ENCODE results near the gene FLCN.
A peak's percentile ranks its signal among the peaks of the same experiment; 100 is the strongest.
"Not testable (repeated sequence)": the region's sequence is repeated elsewhere in the genome, so short reads cannot be mapped to it uniquely, and the experiment has no call there.

FLCN gene

GRCh38 chr17:17186551-17187505, 50.1 kb downstream of the FLCN start:
- Histone ChIP-seq H3K36me3 (peaks cover 11% of the 10 kb centered on the region), H3K4me1 (ENCODE audit: control insufficient read depth in 1 of 2, insufficient read depth in 1 of 2, low read depth in 1 of 2, low read length in 1 of 2) (peaks cover 55% of the 10 kb centered on the region in 2 experiments), H3K4me3 (ENCODE audit: low read depth in 1 of 2, low read length in 1 of 2) (no peak overlapping the region), H3K27me3 (no peaks in the 10 kb centered on the region), H3K9me3 (no peaks in the 10 kb centered on the region), H3K27ac (peak overlapping the region; percentile 86)
- no peak for TF ChIP-seq CTCF (IDR thresholded peaks at IDR 0.05)

GRCh38 chr17:17186051-17186450, 50.9 kb downstream of the FLCN start:
- Histone ChIP-seq H3K4me3 (ENCODE audit: low read depth in 1 of 2, low read length in 1 of 2) (no peak overlapping the region), H3K9me3 (no peaks in the 10 kb centered on the region), H3K27me3 (no peaks in the 10 kb centered on the region), H3K4me1 (ENCODE audit: control insufficient read depth in 1 of 2, insufficient read depth in 1 of 2, low read depth in 1 of 2, low read length in 1 of 2) (peaks cover 55% of the 10 kb centered on the region in 2 experiments), H3K36me3 (peaks cover 19% of the 10 kb centered on the region), H3K27ac (peak overlapping the region; percentile 86)
- TF ChIP-seq CTCF (IDR thresholded peaks at IDR 0.05), result no peak

- peaks cover 55% of the 10 kb centered on the region in 2 experiments for H3K4me1 ChIP-seq (ENCODE audit: control insufficient read depth in 1 of 2, insufficient read depth in 1 of 2, low read depth in 1 of 2, low read length in 1 of 2)
- H3K9me3 ChIP-seq, H3K27me3 ChIP-seq: not testable (repeated sequence)
- peak overlapping the region in 1 of 2 experiments; percentile 27 for H3K4me3 ChIP-seq (ENCODE audit: low read depth in 1 of 2, low read length in 1 of 2)
- H3K36me3 ChIP-seq, result peaks cover 27% of the 10 kb centered on the region
- peak overlapping the region; percentile 86 for H3K27ac ChIP-seq
These were observed 51.8 kb downstream of the FLCN start for GRCh38 chr17:17184985-17185757.

DNA sequence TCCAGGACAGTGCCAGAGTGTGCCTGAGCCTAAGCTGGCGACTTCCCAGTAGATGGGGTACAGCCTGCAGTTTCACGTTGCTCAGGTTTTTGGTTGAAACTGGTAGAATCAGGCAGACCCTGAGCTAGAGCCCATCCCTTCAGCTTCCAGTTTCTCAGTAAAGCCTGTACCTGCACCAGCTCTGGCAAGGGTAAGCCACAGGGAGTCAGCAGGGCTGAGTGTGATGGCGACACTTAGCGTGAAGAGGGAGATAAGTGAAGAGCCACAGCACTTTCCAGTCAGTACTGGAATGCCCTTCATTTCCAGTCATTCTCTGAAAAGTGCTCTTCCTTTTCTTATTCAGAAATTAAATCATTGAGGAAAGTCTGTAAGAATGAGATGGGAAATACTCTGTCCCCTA, 53.2 kb downstream of the FLCN start:
- Histone ChIP-seq H3K27ac (peak overlapping the region; percentile 86), H3K36me3 (peaks cover 40% of the 10 kb centered on the region), H3K4me3 (ENCODE audit: low read depth in 1 of 2, low read length in 1 of 2) (no peak overlapping the region), H3K9me3 (no peaks in the 10 kb centered on the region), H3K27me3 (no peaks in the 10 kb centered on the region), H3K4me1 (ENCODE audit: control insufficient read depth in 1 of 2, insufficient read depth in 1 of 2, low read depth in 1 of 2, low read length in 1 of 2) (peaks cover 55% of the 10 kb centered on the region in 2 experiments)
- no peak for TF ChIP-seq CTCF (IDR thresholded peaks at IDR 0.05)

- Histone ChIP-seq H3K36me3 (peaks cover 50% of the 10 kb centered on the region), H3K9me3 (no peaks in the 10 kb centered on the region), H3K27ac (no peak overlapping the region), H3K27me3 (no peaks in the 10 kb centered on the region), H3K4me3 (ENCODE audit: low read depth in 1 of 2, low read length in 1 of 2) (no peak overlapping the region), H3K4me1 (ENCODE audit: control insufficient read depth in 1 of 2, insufficient read depth in 1 of 2, low read depth in 1 of 2, low read length in 1 of 2) (peaks cover 53 to 54% of the 10 kb centered on the region in 2 experiments)
- TF ChIP-seq CTCF (IDR thresholded peaks at IDR 0.05), result no peak
These were observed 54.3 kb downstream of the FLCN start for GRCh38 chr17:17182598-17183136.
